Testis (tissue), 3 donors: ENCODE measurements around the gene VANGL2. TPM values are rescaled to one million over a fixed set of nuclear protein-coding genes. Genes with fewer than 3 reads are reported as not detected.

ENCODE experiments used
- DNase-seq: peaks from one replicate; pipeline ENCODE4 v3.0.0-alpha.2; 2019
- H3K27ac ChIP-seq, 2 donors: fragments of 200-600 bp; sonication (generic); one replicate each; pipeline ENCODE4 v1.5.1; 2019
- H3K27me3 ChIP-seq: fragments of 200-600 bp; sonication (generic); one replicate; pipeline ENCODE4 v1.5.1; 2019
- H3K36me3 ChIP-seq: fragments of 200-600 bp; sonication (generic); one replicate; pipeline ENCODE4 v1.5.1; 2017; ENCODE audit warnings: low read depth; ENCODE audit errors: missing control alignments
- H3K4me1 ChIP-seq: fragments of 200-600 bp; sonication (generic); one replicate; pipeline ENCODE4 v1.5.1; 2019
- H3K4me3 ChIP-seq, 2 donors: fragments of 200-600 bp; sonication (generic); one replicate each; pipeline ENCODE4 v1.5.1; 2017 to 2019
- H3K9me3 ChIP-seq: fragments of 200-600 bp; sonication (generic); one replicate; pipeline ENCODE4 v1.5.1; 2017
- CTCF ChIP-seq, 3 experiments: fragments of 450-650 bp in 2 of 3; fragments of 200-600 bp in 1 of 3; sonication (generic) in 1 of 3; IDR thresholded peaks; one replicate each; pipeline ENCODE4 v1.5.1; 2016 to 2019; ENCODE audit warnings: antibody characterized with exemption in 3 of 3, mild to moderate bottlenecking in 2 of 3, moderate library complexity in 1 of 3
- POLR2A ChIP-seq: fragments of 450-650 bp; IDR thresholded peaks from one replicate; pipeline ENCODE4 v1.6.1; 2017; ENCODE audit warnings: antibody characterized with exemption, mild to moderate bottlenecking, moderate library complexity
- WGBS, 2 donors: methylation state at CpG; one replicate each; pipeline ENCODE4 v1.1.5; 2018; 5-methylcytosine and 5-hydroxymethylcytosine counted together
- intact Hi-C: fragments of 100-400 bp; cut with DNase I; formaldehyde crosslinking; loops from one replicate; pipeline ENCODE4 v1.15.1; 2023; ENCODE audit warnings: low total_unique reads
- polyA plus RNA-seq: library from polyadenylated mRNA; stranded (reverse); fragments of 350-450 nt; fragmentation: Illumina TruSeq; extraction: RNeasy Lipid Tissue Mini Kit (QIAGEN cat#74804); gene quantifications from one replicate; pipeline ENCODE4 v1.2.3, GENCODE V29; 2014; ENCODE audit warnings: low read depth, low replicate concordance; ENCODE audit not compliant: insufficient read depth
- total RNA-seq, 2 donors: library from RNA; depleted of rRNA; stranded (reverse); fragments of >200 nt; gene quantifications; one replicate each; pipeline ENCODE4 v1.2.3, GENCODE V29; 2016

The VANGL2 gene
- total and polyA plus RNA-seq, 3 donors from 2014 or later = 3.6 to 5.9 (median 3.8) TPM

GRCh38 chr1:160367934-160368923 lies 32.1 kb upstream of the VANGL2 start:
- no peak overlapping the region for H3K4me3 ChIP-seq
- no peaks in the 10 kb centered on the region for H3K9me3 ChIP-seq
- no peak overlapping the region for H3K27ac ChIP-seq
- H3K36me3 ChIP-seq = no peaks in the 10 kb centered on the region
- no peak for DNase-seq
- no peaks in the 10 kb centered on the region for H3K27me3 ChIP-seq
- intact Hi-C loops = no loop called here
- no peaks in the 10 kb centered on the region for H3K4me1 ChIP-seq
- 85% methylated on average over 4 of the region's 4 CpGs for WGBS, 2 donors
- TF ChIP-seq POLR2A = no peak
- TF ChIP-seq CTCF (IDR thresholded peaks at IDR 0.05) = no peak

GRCh38 chr1:160369087-160369486 lies 31.3 kb upstream of the VANGL2 start:
- intact Hi-C loops = no loop called here
- Histone ChIP-seq H3K4me1 (no peaks in the 10 kb centered on the region), H3K27ac (no peak overlapping the region), H3K27me3 (no peaks in the 10 kb centered on the region), H3K36me3 (no peaks in the 10 kb centered on the region), H3K4me3 (no peak overlapping the region), H3K9me3 (no peaks in the 10 kb centered on the region)
- TF ChIP-seq POLR2A (no peak), CTCF (IDR thresholded peaks at IDR 0.05) (no peak)
- 87 to 89% methylated on average over 1 of the region's 1 CpG for WGBS, 2 donors
- DNase-seq = no peak

- Histone ChIP-seq H3K27ac (no peak overlapping the region), H3K27me3 (no peaks in the 10 kb centered on the region), H3K4me1 (peaks cover 10% of the 10 kb centered on the region), H3K4me3 (peak overlapping the region in 1 of 2 donors; percentile 38), H3K36me3 (no peaks in the 10 kb centered on the region), H3K9me3 (no peaks in the 10 kb centered on the region)
- TF ChIP-seq CTCF (IDR thresholded peaks at IDR 0.05) (no peak), POLR2A (no peak)
- intact Hi-C loops = no loop called here
- WGBS, 2 donors = 22 to 57% methylated on average over 7 to 24 of the region's 42 CpGs
- DNase-seq = no peak
These were observed 29.6 kb upstream of the VANGL2 start for GRCh38 chr1:160370561-160371345.

GRCh38 chr1:160371346-160371631 lies 29.1 kb upstream of the VANGL2 start:
- no peaks in the 10 kb centered on the region for H3K27me3 ChIP-seq
- no peaks in the 10 kb centered on the region for H3K9me3 ChIP-seq
- no peaks in the 10 kb centered on the region for H3K36me3 ChIP-seq
- no peak for TF ChIP-seq CTCF (IDR thresholded peaks at IDR 0.05)
- TF ChIP-seq POLR2A = no peak
- intact Hi-C loops = no loop called here
- peaks cover 16% of the 10 kb centered on the region for H3K4me1 ChIP-seq
- H3K4me3 ChIP-seq = peak overlapping the region in 1 of 2 donors; percentile 38
- no peak for DNase-seq
- no peak overlapping the region for H3K27ac ChIP-seq
